Erythroblast (primary cell): Measurements from ENCODE around the gene NCCRP1.

Experiments used
- GATA1 ChIP-seq: IDR thresholded peaks from 2 replicates; pipeline ENCODE4 v1.6.1; 2011; ENCODE audit warnings: low read depth, mild to moderate bottlenecking, control low read depth, low read length, moderate library complexity
- POLR2A ChIP-seq: IDR thresholded peaks from 2 replicates; pipeline ENCODE4 v1.6.1; 2011; ENCODE audit warnings: mild to moderate bottlenecking, low read length

- TF ChIP-seq POLR2A (no peak), GATA1 (no peak)
These were observed 14.6 kb upstream of the NCCRP1 start for GRCh38 chr19:39182174-39182505.
